Dermis blood vessel endothelial cell (primary cell): ENCODE measurements around the gene CSHL1. TPM values are rescaled to one million over a fixed set of nuclear protein-coding genes. Genes with fewer than 3 reads are reported as not detected.
"Not testable (repeated sequence)": the region's sequence is repeated elsewhere in the genome, so short reads cannot be mapped to it uniquely, and the experiment has no call there.

Experiments used
- DNase-seq: peaks from one replicate; pipeline ENCODE4 v3.0.0; 2010
- total RNA-seq: library from RNA; depleted of rRNA; stranded (reverse); fragments of >200 nt; gene quantifications from 2 replicates; pipeline ENCODE4 v1.2.3, GENCODE V29; 2014

CSHL1 gene
- total RNA-seq, 1 donor from 2014 or later = not detected

- DNase-seq = peak; percentile 12
Measured at GRCh38 chr17:63918305-63918704, 7.2 kb upstream of the CSHL1 start.

- DNase-seq = no peak
Measured at GRCh38 chr17:63917646-63918045, 6.6 kb upstream of the CSHL1 start.

GRCh38 chr17:63917206-63917605, 6.1 kb upstream of the CSHL1 start:
- DNase-seq = not testable (repeated sequence)

- DNase-seq = no peak
Measured at GRCh38 chr17:63916566-63917185, 5.6 kb upstream of the CSHL1 start.

- DNase-seq = not testable (repeated sequence)
Measured at GRCh38 chr17:63915753-63916152, 4.7 kb upstream of the CSHL1 start.

- DNase-seq = no peak
Measured at GRCh38 chr17:63914471-63914870, 3.4 kb upstream of the CSHL1 start.

- peak; percentile 61 for DNase-seq
Measured at GRCh38 chr17:63911657-63912100, 621 bp upstream of the CSHL1 start.

- no peak for DNase-seq
Measured at GRCh38 chr17:63910096-63910495, 962 bp downstream of the CSHL1 start.

- DNase-seq = not testable (repeated sequence)
Measured at GRCh38 chr17:63909586-63909985, 1.5 kb downstream of the CSHL1 start.

GRCh38 chr17:63907161-63907778, 3.8 kb downstream of the CSHL1 start:
- DNase-seq = peak; percentile 49

- DNase-seq = not testable (repeated sequence)
Measured at GRCh38 chr17:63904796-63905195, 6.3 kb downstream of the CSHL1 start.

GRCh38 chr17:63903787-63904201, 7.3 kb downstream of the CSHL1 start:
- DNase-seq = not testable (repeated sequence)

- not testable (repeated sequence) for DNase-seq
Measured at GRCh38 chr17:63901971-63902370, 9.1 kb downstream of the CSHL1 start.

- DNase-seq = not testable (repeated sequence)
Measured at GRCh38 chr17:63898899-63899798, 11.9 kb downstream of the CSHL1 start.

GRCh38 chr17:63896524-63897354, 14.3 kb downstream of the CSHL1 start, which contains the start of gene CSH1:
Gene CSH1 (minus strand): TSS chr17:63896574. CDS start chr17:63896511, 63 bp downstream.
- not testable (repeated sequence) for DNase-seq

- DNase-seq = not testable (repeated sequence)
Measured at GRCh38 chr17:63894821-63895220, 16.2 kb downstream of the CSHL1 start.

- not testable (repeated sequence) for DNase-seq
Measured at GRCh38 chr17:63894021-63894420, 17.0 kb downstream of the CSHL1 start.

- not testable (repeated sequence) for DNase-seq
Measured at GRCh38 chr17:63892316-63893037, 18.6 kb downstream of the CSHL1 start.

- peak; percentile 55 for DNase-seq
Measured at GRCh38 chr17:63889026-63889848, 21.8 kb downstream of the CSHL1 start.

- DNase-seq = not testable (repeated sequence)
Measured at GRCh38 chr17:63885119-63885518, 25.9 kb downstream of the CSHL1 start.
